GM12878 (cell line): ENCODE measurements around the gene SCAI. TPM values are rescaled to one million over a fixed set of nuclear protein-coding genes. Genes with fewer than 3 reads are reported as not detected.

Experiments used
- CHD2 ChIP-seq: IDR thresholded peaks from 2 replicates; pipeline ENCODE4 v1.6.1; 2011; ENCODE audit warnings: low read depth, low read length, improper control_type of control experiment, borderline replicate concordance
- GATAD2B ChIP-seq: fragments of 450-650 bp; conservative IDR thresholded peaks from 2 replicates; pipeline ENCODE4 v1.6.1; 2017; ENCODE audit warnings: low read depth, mild to moderate bottlenecking, moderate library complexity
- IRF3 ChIP-seq: fragments of 450-650 bp; IDR thresholded peaks from 2 replicates; pipeline ENCODE4 v1.6.1; 2014; ENCODE audit warnings: mild to moderate bottlenecking
- ZZZ3 ChIP-seq: IDR thresholded peaks from 2 replicates; pipeline ENCODE4 v1.6.1; 2011; ENCODE audit warnings: low read depth; ENCODE audit not compliant: control insufficient read depth, insufficient read length
- polyA plus RNA-seq, 11 experiments: library from polyadenylated mRNA; depleted of rRNA in 4 of 11; unstranded in 6 of 11; stranded (reverse) in 5 of 11; fragments of >200 nt; fragmentation: Nextera tagmentation in 4 of 11; fragmentation: Illumina TruSeq in 1 of 11; extraction: Ambion mirVana in 4 of 11; extraction: Trizol in 1 of 11; gene quantifications; 1 replicate in 1 of 11; 2 replicates in 10 of 11; pipeline versions ENCODE4 v1.2.1 to v1.2.3, GENCODE V29; 2011 to 2016; ENCODE audit warnings: inconsistent platforms in 2 of 11, missing spikeins in 2 of 11, low read depth in 1 of 11
- total RNA-seq, 4 experiments: library from RNA; depleted of rRNA in 3 of 4; stranded (reverse); fragments of >200 nt in 3 of 4; fragmentation: Illumina TruSeq in 1 of 4; extraction: Trizol in 1 of 4; gene quantifications; 2 replicates each; pipeline versions ENCODE4 v1.2.1 to v1.2.3, GENCODE V29; 2013 to 2021
- TF ChIP-seq, protein P1 (sequence below): fragments of 150-350 bp; IDR thresholded peaks from 2 replicates; pipeline ENCODE4 v1.6.1; 2014; ENCODE audit warnings: mild to moderate bottlenecking, low read depth, low read length
- TF ChIP-seq, protein P2 (sequence below): fragments of 450-650 bp; IDR thresholded peaks from 2 replicates; pipeline ENCODE4 v1.6.1; 2017; ENCODE audit warnings: mild to moderate bottlenecking
- TF ChIP-seq, protein P3 (sequence below): IDR thresholded peaks from 2 replicates; pipeline ENCODE4 v1.6.1; 2011; ENCODE audit warnings: borderline replicate concordance, low read depth, mild to moderate bottlenecking, moderate library complexity, low read length; ENCODE audit not compliant: insufficient read depth, poor library complexity, severe bottlenecking

SCAI gene
- total and polyA plus RNA-seq, 10 of the 15 experiments (the other 5 are each of a cell fraction or from before 2014, with no cell fraction given), result 0.52 to 8.8 (median 5.1) TPM

DNA sequence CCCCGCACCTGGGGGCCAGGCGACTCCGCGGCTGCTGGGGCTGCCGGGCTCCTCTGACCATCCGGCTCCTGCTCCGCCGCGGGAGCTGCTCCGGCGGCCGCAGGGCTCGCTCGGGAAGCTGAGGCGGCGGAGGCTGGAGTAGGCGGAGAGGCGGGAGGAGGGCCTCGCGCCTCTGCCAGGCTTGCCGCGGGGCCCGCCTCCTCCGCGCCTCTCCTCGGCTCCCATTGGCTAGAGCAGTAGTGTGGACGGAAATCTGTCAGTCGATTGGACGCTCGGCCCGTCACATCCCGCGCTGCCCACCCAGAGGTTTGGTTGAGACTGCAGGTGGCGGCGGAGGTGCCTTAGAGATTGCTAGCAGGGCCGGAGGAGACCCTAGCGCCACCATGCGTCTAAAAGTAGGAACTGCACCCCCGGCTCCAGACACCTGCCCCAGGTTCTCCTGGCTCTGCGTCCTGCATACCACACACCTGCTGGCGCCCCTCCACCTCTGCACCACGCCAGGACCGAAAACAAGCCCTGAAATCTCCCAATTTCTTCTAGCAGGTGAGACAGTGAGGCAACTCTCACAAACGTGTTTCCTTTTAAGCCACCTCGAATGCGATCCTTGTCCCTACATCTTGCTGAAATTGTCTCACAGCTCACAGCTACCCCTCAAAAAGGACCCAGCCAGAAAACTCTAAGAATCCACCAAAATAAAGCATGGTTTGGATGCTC is at the start of gene SCAI (continued):
- no peak for TF ChIP-seq ZZZ3
- TF ChIP-seq, protein P1, sequence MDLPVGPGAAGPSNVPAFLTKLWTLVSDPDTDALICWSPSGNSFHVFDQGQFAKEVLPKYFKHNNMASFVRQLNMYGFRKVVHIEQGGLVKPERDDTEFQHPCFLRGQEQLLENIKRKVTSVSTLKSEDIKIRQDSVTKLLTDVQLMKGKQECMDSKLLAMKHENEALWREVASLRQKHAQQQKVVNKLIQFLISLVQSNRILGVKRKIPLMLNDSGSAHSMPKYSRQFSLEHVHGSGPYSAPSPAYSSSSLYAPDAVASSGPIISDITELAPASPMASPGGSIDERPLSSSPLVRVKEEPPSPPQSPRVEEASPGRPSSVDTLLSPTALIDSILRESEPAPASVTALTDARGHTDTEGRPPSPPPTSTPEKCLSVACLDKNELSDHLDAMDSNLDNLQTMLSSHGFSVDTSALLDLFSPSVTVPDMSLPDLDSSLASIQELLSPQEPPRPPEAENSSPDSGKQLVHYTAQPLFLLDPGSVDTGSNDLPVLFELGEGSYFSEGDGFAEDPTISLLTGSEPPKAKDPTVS, result no peak
- peak; percentile 90 for TF ChIP-seq IRF3
- TF ChIP-seq, protein P2, sequence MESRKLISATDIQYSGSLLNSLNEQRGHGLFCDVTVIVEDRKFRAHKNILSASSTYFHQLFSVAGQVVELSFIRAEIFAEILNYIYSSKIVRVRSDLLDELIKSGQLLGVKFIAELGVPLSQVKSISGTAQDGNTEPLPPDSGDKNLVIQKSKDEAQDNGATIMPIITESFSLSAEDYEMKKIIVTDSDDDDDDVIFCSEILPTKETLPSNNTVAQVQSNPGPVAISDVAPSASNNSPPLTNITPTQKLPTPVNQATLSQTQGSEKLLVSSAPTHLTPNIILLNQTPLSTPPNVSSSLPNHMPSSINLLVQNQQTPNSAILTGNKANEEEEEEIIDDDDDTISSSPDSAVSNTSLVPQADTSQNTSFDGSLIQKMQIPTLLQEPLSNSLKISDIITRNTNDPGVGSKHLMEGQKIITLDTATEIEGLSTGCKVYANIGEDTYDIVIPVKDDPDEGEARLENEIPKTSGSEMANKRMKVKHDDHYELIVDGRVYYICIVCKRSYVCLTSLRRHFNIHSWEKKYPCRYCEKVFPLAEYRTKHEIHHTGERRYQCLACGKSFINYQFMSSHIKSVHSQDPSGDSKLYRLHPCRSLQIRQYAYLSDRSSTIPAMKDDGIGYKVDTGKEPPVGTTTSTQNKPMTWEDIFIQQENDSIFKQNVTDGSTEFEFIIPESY, result no peak
- peak; percentile 39; the same call in 1 of the 2 replicates for TF ChIP-seq GATAD2B
- TF ChIP-seq, protein P3, sequence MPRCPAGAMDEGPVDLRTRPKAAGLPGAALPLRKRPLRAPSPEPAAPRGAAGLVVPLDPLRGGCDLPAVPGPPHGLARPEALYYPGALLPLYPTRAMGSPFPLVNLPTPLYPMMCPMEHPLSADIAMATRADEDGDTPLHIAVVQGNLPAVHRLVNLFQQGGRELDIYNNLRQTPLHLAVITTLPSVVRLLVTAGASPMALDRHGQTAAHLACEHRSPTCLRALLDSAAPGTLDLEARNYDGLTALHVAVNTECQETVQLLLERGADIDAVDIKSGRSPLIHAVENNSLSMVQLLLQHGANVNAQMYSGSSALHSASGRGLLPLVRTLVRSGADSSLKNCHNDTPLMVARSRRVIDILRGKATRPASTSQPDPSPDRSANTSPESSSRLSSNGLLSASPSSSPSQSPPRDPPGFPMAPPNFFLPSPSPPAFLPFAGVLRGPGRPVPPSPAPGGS, result peak; percentile 57
- TF ChIP-seq CHD2, result peak; percentile 95
